Measurements from ENCODE around the gene E2F4. TPM values are rescaled to one million over a fixed set of nuclear protein-coding genes. Genes with fewer than 3 reads are reported as not detected.

The E2F4 gene
- total RNA-seq, 3 donors from 2014 or later: 70.5 to 77.4 (median 72.9) TPM

GRCh38 chr16:67208154-67208896 lies 16.4 kb downstream of the E2F4 start:
- Histone ChIP-seq H3K4me3 (no peak overlapping the region), H3K9me3 (no peaks in the 10 kb centered on the region), H3K4me1 (ENCODE audit: low read depth) (no peaks in the 10 kb centered on the region), H3K36me3 (ENCODE audit: low read depth) (peaks cover 7% of the 10 kb centered on the region)
- DNase-seq (no peak), ATAC-seq (peak; percentile 10)
- TF ChIP-seq, protein P1, sequence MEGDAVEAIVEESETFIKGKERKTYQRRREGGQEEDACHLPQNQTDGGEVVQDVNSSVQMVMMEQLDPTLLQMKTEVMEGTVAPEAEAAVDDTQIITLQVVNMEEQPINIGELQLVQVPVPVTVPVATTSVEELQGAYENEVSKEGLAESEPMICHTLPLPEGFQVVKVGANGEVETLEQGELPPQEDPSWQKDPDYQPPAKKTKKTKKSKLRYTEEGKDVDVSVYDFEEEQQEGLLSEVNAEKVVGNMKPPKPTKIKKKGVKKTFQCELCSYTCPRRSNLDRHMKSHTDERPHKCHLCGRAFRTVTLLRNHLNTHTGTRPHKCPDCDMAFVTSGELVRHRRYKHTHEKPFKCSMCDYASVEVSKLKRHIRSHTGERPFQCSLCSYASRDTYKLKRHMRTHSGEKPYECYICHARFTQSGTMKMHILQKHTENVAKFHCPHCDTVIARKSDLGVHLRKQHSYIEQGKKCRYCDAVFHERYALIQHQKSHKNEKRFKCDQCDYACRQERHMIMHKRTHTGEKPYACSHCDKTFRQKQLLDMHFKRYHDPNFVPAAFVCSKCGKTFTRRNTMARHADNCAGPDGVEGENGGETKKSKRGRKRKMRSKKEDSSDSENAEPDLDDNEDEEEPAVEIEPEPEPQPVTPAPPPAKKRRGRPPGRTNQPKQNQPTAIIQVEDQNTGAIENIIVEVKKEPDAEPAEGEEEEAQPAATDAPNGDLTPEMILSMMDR (IDR thresholded peaks at IDR 0.05): no peak
- intact Hi-C loops (cut with DNase I, micrococcal nuclease): no loop called here

DNA sequence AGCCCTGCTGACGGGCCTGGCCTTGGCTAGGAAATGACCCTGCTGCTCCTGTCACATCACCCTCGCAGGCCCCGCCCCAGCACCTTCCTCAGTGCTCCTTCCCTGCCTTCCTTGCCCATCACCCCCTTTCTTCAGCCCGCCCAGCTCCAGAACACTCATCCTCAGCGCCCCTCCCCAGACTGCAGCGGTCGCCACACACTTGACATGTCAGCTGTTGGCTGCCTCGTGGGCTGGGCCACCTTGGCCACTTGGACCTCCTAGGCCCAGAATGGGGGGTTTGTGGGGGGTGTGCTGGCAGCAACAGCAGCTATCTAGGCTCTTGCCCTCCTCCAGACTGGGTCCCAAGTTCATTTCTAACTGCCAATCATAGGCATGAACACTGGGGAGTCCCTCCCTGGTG lies 17.6 kb downstream of the E2F4 start:
- no peak overlapping the region for H3K4me3 ChIP-seq
- H3K4me1 ChIP-seq (ENCODE audit: low read depth): no peaks in the 10 kb centered on the region
- no peak for DNase-seq
- no peaks in the 10 kb centered on the region for H3K36me3 ChIP-seq (ENCODE audit: low read depth)
- ATAC-seq: no peak
- TF ChIP-seq, protein P1 (IDR thresholded peaks at IDR 0.05): no peak
- no peaks in the 10 kb centered on the region for H3K9me3 ChIP-seq
- intact Hi-C loops (cut with DNase I, micrococcal nuclease): no loop called here

DNA sequence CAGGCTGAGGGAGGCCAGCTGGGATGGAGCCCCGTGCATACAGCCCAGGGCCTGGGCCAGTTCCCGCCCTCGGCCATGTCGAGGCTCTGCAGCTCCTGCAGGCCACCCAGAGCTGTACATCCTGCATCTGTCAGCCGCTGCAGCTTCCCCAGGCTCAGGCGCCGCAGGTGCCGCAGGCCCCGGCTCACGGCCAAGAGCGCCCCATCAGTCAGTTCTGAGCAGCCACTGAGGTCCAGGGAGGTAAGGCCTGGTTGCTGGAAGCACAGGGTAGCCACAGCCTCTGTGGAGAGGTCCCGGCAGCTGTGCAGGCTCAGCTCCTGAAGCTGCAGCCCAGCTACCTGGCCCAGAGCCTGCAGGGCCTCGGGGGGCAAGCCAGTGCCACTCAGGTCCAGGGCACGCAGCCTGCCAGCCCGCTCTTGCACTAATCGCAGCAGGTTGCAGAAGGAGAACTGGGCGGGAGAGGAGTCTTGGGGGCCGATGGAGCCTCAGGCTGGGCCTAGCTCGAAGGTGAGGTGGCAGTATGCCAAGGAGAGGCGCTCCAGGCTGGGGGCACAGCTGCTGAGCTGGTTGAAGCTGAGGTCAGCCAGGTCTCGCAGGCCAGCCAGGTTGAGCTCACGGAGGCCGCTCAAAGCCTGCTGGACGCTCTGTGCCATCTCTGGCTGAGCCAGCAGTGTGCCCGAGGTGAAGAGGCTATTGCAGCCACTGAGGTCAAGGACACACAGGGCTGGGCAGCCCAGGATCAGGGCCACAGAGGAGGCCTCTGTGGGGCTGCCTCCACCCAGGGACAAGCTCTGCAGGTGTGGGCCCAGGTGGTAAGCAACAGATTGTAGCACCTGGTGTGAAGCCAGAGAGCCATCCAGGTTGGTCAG lies 18.3 kb downstream of the E2F4 start:
- intact Hi-C loops (cut with DNase I, micrococcal nuclease): no loop called here
- TF ChIP-seq, protein P1 (IDR thresholded peaks at IDR 0.05): no peak
- Histone ChIP-seq H3K4me1 (ENCODE audit: low read depth) (no peaks in the 10 kb centered on the region), H3K9me3 (no peaks in the 10 kb centered on the region), H3K4me3 (no peak overlapping the region), H3K36me3 (ENCODE audit: low read depth) (no peaks in the 10 kb centered on the region)
- no peak for DNase-seq
- no peak for ATAC-seq

DNA sequence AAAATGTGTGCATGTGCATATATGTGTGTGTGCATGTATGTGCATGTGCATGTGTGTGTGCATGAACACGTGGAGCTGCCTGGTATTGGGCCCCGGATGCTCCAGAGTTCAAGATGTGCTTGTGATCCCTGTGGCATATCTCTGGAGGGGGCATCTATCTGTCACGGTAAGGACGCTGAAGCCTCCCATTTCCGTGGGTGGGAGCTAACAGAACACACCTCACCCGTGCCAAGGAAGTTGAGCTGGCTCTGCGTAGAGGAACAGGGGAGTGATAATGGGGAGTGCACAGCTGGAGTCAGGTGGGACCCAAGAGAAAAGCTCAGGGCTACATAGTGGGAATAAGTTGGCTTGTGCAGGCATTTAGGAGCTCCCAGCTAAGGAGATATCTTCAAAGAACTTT lies 19.7 kb downstream of the E2F4 start:
- Histone ChIP-seq H3K4me3 (no peak overlapping the region), H3K4me1 (ENCODE audit: low read depth) (no peaks in the 10 kb centered on the region), H3K9me3 (no peaks in the 10 kb centered on the region), H3K36me3 (ENCODE audit: low read depth) (no peaks in the 10 kb centered on the region)
- DNase-seq (no peak), ATAC-seq (no peak)
- TF ChIP-seq, protein P1 (IDR thresholded peaks at IDR 0.05): no peak
- intact Hi-C loops (cut with DNase I, micrococcal nuclease): no loop called here

DNA sequence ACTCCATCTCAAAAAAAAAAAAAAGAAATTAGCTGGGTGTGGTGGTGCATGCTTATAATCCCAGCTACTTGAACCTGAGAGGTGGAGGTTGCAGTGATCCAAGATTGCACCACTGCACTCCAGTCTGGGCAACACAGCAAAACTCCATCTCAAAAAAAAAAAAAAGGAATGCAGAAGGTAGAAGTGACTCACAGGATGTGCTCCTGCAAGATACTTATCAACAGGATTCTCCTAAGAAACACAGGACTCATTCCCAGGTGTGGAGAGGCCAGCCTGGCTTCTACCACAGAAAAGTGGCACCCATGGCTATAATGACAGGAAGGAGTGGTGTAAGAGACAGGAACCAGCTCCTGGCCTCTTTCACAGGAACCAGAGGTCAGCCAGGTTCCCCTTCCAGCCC lies 20.8 kb downstream of the E2F4 start:
- Histone ChIP-seq H3K4me3 (no peak overlapping the region), H3K36me3 (ENCODE audit: low read depth) (no peaks in the 10 kb centered on the region), H3K4me1 (ENCODE audit: low read depth) (no peaks in the 10 kb centered on the region), H3K9me3 (no peaks in the 10 kb centered on the region)
- ATAC-seq (no peak), DNase-seq (no peak)
- intact Hi-C loops (cut with DNase I, micrococcal nuclease): no loop called here
- TF ChIP-seq, protein P1 (IDR thresholded peaks at IDR 0.05): no peak
